ENCODE data around the gene DUS2.
A peak's percentile ranks its signal among the peaks of the same experiment; 100 is the strongest.
"Not testable (repeated sequence)": the region's sequence is repeated elsewhere in the genome, so short reads cannot be mapped to it uniquely, and the experiment has no call there.

Gene DUS2

GRCh38 chr16:68022728-68023537 is at the start of gene DUS2, which contains the start of gene DDX28:
Gene DUS2 (plus strand): TSS chr16:68023284. CDS start chr16:68038024, 14,740 bp downstream.
Gene DDX28 (minus strand): TSS chr16:68023232. CDS start chr16:68023202, 30 bp downstream.
- peak; percentile 90 to 95 for DNase-seq

- DNase-seq, result no peak
These were observed 47.6 kb upstream of the DUS2 start for GRCh38 chr16:67975321-67976105.

- no peak for DNase-seq
These were observed 46.9 kb upstream of the DUS2 start for GRCh38 chr16:67976205-67976604.

DNA sequence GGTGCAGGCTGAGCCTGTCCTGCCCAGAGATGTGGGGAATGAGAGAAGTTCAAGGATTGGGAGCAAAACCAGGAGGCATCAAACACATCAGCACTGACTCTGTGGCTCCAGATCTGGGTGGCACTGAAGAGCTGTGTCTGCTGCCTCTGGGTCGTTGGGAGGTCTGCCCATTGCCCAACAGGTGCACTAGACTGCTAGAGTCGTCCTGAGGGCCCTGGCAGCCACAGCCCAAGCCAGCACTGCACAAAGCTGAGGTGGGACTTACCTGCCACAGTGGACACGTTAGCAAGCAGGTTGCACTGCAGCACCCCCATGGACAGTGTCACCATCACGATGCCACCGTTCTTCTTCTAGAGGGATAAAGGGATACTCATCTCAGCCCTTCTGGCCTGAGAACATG is 46.1 kb upstream of the DUS2 start:
- DNase-seq, result no peak

DNA sequence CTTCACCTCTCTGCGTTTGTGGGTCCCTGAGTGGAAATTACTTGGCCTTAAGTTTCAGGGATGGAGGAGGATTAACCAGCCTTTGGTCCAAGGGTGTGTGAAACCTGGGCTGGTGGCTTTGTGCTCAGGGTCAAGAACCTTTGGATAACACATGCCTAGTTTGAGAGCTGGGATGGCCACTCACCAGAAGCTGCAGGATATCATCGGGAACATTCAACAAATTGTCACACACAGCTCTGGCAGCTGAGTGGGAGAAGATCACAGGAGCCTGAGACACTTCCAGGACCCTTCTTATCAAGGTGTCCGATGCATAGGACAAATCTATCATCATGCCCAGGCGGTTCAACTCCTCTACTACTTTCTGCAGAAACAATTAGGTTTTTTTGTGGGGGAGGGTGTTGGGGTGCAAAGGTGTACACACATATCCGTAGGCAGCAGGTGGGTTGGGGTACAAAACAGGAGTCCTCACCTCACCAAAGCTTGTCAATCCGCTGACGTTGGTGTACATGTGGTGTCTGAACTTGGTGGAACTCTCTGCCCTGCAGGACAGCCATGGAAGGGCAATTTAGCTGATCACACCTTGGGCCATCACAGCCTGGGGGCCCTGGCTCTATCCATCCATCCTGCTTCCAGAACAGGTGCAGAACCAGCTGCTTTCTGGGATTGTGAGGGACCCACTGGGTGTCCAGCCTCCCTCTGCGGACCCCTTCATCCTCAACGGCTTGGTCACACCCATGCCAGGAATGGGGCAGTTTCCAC is 45.4 kb upstream of the DUS2 start:
- no peak for DNase-seq

- no peak for DNase-seq
These were observed 43.0 kb upstream of the DUS2 start, which contains the start of gene DPEP3 for GRCh38 chr16:67979955-67980678. Gene DPEP3 (minus strand): TSS chr16:67980499. CDS start chr16:67980380, 119 bp downstream.

GRCh38 chr16:67982011-67982696 is 40.9 kb upstream of the DUS2 start:
- DNase-seq, result no peak

GRCh38 chr16:67986949-67987348 is 36.1 kb upstream of the DUS2 start:
- DNase-seq, result no peak

DNA sequence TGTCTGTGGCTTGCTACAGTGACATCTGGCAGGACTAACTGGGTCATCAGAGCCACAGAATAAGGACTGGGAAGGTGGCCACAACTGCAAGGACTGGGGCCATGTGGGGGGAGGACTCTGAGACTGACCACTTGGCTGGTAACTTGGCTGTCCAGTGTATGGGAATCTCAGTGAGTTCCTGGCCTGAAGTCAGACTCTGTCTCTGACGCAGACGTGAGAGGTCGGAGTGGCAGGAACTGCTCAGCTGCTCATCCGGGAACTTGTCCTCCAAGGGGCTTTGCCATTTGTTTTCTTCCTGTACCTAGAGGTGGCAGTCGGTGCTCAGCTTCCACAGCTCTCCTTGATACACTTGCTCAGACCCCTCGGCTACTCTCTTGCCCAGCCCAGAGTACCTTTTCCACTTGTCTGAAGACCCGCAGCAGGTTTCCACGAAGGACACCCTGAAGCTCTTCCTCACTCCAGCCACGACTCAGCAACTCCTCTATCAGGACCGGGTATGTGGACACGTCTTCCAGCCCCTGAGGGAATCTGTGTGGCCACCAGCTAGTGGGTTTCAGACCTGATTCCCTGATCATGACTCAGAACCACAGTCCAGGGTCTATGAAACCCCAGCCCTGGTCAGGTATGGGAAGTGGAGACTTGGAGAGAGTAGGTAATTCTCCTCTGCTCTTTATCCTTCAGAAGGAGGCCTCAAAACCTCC is 35.5 kb upstream of the DUS2 start:
- no peak for DNase-seq

- DNase-seq, result no peak
These were observed 34.4 kb upstream of the DUS2 start for GRCh38 chr16:67988675-67989074.

- no peak for DNase-seq
These were observed 33.6 kb upstream of the DUS2 start for GRCh38 chr16:67989322-67990017.

DNA sequence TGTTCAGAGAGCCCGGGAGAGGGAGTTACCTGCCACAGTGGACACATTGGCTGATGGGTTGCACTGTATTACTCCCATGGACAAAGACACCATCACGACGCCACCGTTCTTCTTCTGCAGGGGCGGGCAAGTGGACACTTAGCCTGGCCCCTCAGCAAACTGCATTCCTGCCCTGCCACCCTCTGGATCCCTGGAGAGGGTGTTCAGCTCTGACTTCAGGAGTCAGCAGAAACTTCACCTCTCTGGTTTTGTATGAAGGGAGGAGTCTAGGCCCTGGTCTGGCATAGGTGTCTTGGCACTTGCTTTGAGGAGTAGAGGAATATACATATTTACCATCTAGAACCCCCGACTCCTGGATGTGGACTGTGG is 33.1 kb upstream of the DUS2 start:
- DNase-seq, result no peak

GRCh38 chr16:67992661-67993206 is 30.4 kb upstream of the DUS2 start:
- no peak for DNase-seq

DNA sequence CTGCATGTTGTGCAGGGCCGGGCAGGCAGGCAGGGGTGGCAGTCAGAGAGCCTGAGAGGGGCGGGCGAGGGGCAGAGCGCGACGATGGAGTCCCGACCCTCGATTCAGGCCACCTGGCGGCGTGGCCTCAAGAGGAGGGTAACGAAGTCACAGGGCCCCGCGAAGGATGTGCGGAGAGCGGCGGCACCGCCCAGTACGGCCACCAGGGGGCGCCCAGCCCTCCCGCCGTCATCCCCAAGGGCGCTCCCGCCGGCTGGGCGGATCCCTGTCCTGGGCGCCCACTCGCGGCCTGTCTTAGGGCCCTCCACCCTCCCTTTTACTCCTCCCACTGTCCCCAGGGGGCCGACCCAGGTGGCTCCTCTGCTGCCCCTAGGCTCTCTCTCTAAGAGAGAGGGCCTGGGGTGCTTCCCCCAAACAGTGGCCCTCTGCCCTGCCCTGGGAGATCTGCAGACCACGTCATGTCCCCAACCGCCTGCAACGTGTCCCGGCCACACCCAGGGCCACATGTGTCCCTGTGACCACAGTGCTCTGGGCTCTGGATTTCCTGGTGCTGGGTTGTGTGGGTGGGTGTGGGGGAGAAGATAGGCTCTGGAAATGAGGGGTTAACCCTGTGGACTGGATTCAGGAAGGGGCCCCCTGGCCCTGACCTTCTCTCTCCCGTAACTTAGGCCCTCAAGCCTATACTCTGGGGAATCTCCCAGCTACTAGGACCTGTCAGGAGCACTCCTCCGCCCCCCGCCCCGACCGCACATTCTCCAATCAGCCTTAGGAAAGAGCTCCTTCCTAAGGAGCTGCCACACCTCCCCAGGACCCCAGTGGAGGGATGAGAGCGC is 29.7 kb upstream of the DUS2 start:
- DNase-seq, result peak; percentile 84 to 87

GRCh38 chr16:67994040-67994408 is 29.1 kb upstream of the DUS2 start:
- not testable (repeated sequence) for DNase-seq

- peak; percentile 22 to 63 for DNase-seq
These were observed 27.7 kb upstream of the DUS2 start for GRCh38 chr16:67995423-67995822.

DNA sequence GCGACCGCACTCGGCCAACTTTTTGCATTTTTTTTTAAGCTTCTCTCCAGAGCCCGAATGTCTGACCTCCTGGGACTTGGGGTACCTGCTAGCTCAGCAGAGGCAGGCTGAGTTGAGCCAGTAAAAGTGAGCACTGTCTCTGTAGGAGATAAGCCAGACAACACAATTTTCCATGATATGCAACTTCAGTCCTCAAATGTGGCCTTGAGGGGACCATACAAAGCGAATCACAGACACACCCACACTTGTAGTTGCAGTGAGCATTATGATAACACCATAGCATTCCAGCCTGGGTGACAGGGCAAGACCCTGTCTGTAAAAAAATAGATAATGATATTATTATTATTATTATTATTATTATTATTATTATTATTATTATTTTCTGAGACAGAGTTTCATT is 26.4 kb upstream of the DUS2 start:
- DNase-seq, result no peak

- not testable (repeated sequence) for DNase-seq
These were observed 24.8 kb upstream of the DUS2 start for GRCh38 chr16:67998231-67998778.

Measured in CD4-positive, alpha-beta T cell treated with Interferon alpha-2 for 1 hour (primary cell).